MM.1S (cell line): ENCODE measurements around the gene CBL.

Experiments
- DNase-seq: peaks from one replicate; pipeline ENCODE4 v3.0.0-alpha.2; 2015
- H2AFZ ChIP-seq: fragments of 300-600 bp; sonication (generic); 2 replicates; pipeline ENCODE4 v1.6.0; 2016; ENCODE audit warnings: antibody characterized with exemption, low read length
- H3F3A ChIP-seq: fragments of 300-600 bp; sonication (generic); 2 replicates; pipeline ENCODE4 v1.6.1; 2016; ENCODE audit warnings: mild to moderate bottlenecking, antibody characterized with exemption, low read length, moderate library complexity, mixed read lengths; ENCODE audit not compliant: insufficient read depth
- H3K27ac ChIP-seq: fragments of 300-600 bp; sonication (generic); 2 replicates; pipeline ENCODE4 v1.5.1; 2016; ENCODE audit warnings: mild to moderate bottlenecking, low read length
- H3K27me3 ChIP-seq: fragments of 300-600 bp; sonication (generic); replicated peaks from 2 replicates; pipeline ENCODE4 v1.6.0; 2016; ENCODE audit warnings: low read length; ENCODE audit not compliant: insufficient read depth
- H3K36me3 ChIP-seq: fragments of 300-600 bp; sonication (generic); replicated peaks from 2 replicates; pipeline ENCODE4 v1.6.1; 2016; ENCODE audit warnings: mild to moderate bottlenecking, low read length, mixed read lengths; ENCODE audit not compliant: insufficient read depth
- H3K4me1 ChIP-seq: fragments of 300-600 bp; sonication (generic); 2 replicates; pipeline ENCODE4 v1.6.1; 2016; ENCODE audit warnings: low read length, mixed read lengths
- H3K4me2 ChIP-seq: fragments of 300-600 bp; sonication (generic); 2 replicates; pipeline ENCODE4 v1.6.0; 2016; ENCODE audit warnings: low read depth, low read length
- H3K4me3 ChIP-seq: fragments of 300-600 bp; sonication (generic); 2 replicates; pipeline ENCODE4 v1.5.1; 2016; ENCODE audit warnings: low read length, mixed read lengths
- H3K79me2 ChIP-seq: fragments of 300-600 bp; sonication (generic); 2 replicates; pipeline ENCODE4 v1.6.1; 2016; ENCODE audit warnings: mixed run types, low read length, mixed read lengths
- H3K9ac ChIP-seq: fragments of 300-600 bp; sonication (generic); 2 replicates; pipeline ENCODE4 v1.6.1; 2016; ENCODE audit warnings: low read length, mixed read lengths
- H3K9me2 ChIP-seq: fragments of 300-600 bp; sonication (generic); replicated peaks from 2 replicates; pipeline ENCODE4 v1.6.1; 2016; ENCODE audit warnings: mild to moderate bottlenecking, low read length, mixed read lengths; ENCODE audit not compliant: insufficient read depth
- H3K9me3 ChIP-seq: fragments of 300-600 bp; sonication (generic); replicated peaks from 2 replicates; pipeline ENCODE4 v1.6.1; 2016; ENCODE audit warnings: mild to moderate bottlenecking, low read length, mixed read lengths; ENCODE audit not compliant: insufficient read depth
- H4K20me1 ChIP-seq: fragments of 300-600 bp; sonication (generic); 2 replicates; pipeline ENCODE4 v1.6.1; 2016; ENCODE audit warnings: mild to moderate bottlenecking, low read length, moderate library complexity, mixed read lengths; ENCODE audit not compliant: insufficient read depth
- CTCF ChIP-seq: fragments of 300-600 bp; sonication (generic); IDR thresholded peaks from 2 replicates; pipeline ENCODE4 v1.5.1; 2016; ENCODE audit warnings: antibody characterized with exemption, low read length, mixed read lengths
- EZH2 ChIP-seq: fragments of 300-600 bp; sonication (generic); optimal IDR thresholded peaks from 2 replicates; pipeline ENCODE3; 2017; ENCODE audit warnings: low read depth, mild to moderate bottlenecking, antibody characterized with exemption, low read length, mixed read lengths
- EZH2phosphoT487 ChIP-seq: fragments of 300-600 bp; sonication (generic); IDR thresholded peaks from 2 replicates; pipeline ENCODE4 v1.6.1; 2018; ENCODE audit warnings: antibody characterized with exemption, low read length

CBL gene

GRCh38 chr11:119343726-119344125, 137.6 kb downstream of the CBL start:
- Histone ChIP-seq H3K27ac (no peak overlapping the region), H3K4me3 (no peak overlapping the region), H3F3A (no peaks in the 10 kb centered on the region), H3K9me3 (no peaks in the 10 kb centered on the region), H3K9ac (no peak overlapping the region), H3K36me3 (no peaks in the 10 kb centered on the region), H4K20me1 (no peaks in the 10 kb centered on the region), H3K4me1 (0 out of 2 replicates have a peak, but pooled peaks cover 5% of the 10 kb centered on the region), H3K27me3 (peaks cover 86% of the 10 kb centered on the region), H3K4me2 (no peak overlapping the region), H3K79me2 (no peaks in the 10 kb centered on the region), H2AFZ (no peak overlapping the region), H3K9me2 (no peaks in the 10 kb centered on the region)
- TF ChIP-seq EZH2phosphoT487 (no peak), CTCF (no peak), EZH2 (no peak)
- DNase-seq: no peak

DNA sequence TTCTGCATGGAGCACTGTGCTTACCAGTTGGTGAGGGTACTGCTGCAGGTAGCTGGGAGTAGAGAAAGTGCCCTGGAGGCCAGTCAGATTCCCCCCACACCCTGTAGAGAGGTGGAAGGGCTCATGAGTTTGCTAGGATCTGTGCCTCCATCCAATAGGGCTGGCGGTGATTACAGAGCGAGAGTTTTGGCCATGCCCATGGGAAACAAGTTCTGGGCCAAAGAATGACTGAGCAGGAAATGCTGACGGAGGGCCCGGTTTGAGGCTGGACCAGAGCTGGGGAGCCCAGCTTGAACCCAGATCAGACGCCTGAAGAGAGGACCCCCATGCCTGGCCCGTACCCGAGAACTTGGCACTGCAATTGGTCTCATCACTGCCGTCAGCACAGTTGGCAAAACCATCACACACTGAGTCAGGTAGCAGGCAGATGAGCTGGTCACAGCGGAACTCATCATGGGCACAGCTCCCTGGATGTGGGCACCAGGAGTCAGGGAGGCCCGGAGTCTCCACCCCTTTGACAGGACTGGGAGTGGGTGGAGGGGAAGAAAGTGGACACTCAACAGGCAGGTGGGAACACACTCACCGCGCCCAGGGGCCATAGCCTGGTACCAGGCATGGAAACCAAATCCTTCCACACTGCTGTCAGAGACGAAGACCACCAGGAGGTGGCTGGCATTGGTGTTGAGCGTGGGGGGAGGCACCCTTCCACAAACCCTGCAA, 138.3 kb downstream of the CBL start:
- no peaks in the 10 kb centered on the region for H3K9me2 ChIP-seq
- no peaks in the 10 kb centered on the region for H3K36me3 ChIP-seq
- TF ChIP-seq CTCF (no peak), EZH2 (no peak), EZH2phosphoT487 (no peak)
- H3K9ac ChIP-seq: no peak overlapping the region
- H3F3A ChIP-seq: no peaks in the 10 kb centered on the region
- no peaks in the 10 kb centered on the region for H3K79me2 ChIP-seq
- 0 out of 2 replicates have a peak, but pooled peaks cover 5% of the 10 kb centered on the region for H3K4me1 ChIP-seq
- no peak overlapping the region for H3K4me3 ChIP-seq
- no peak overlapping the region for H3K4me2 ChIP-seq
- no peak overlapping the region for H3K27ac ChIP-seq
- no peak for DNase-seq
- no peaks in the 10 kb centered on the region for H3K9me3 ChIP-seq
- H4K20me1 ChIP-seq: no peaks in the 10 kb centered on the region
- peaks cover 86% of the 10 kb centered on the region for H3K27me3 ChIP-seq
- H2AFZ ChIP-seq: no peak overlapping the region

- H4K20me1 ChIP-seq: no peaks in the 10 kb centered on the region
- no peak overlapping the region for H3K9ac ChIP-seq
- DNase-seq: no peak
- no peak overlapping the region for H3K27ac ChIP-seq
- H3K4me1 ChIP-seq: 0 out of 2 replicates have a peak, but pooled peaks cover 5% of the 10 kb centered on the region
- H3F3A ChIP-seq: no peaks in the 10 kb centered on the region
- peaks cover 89% of the 10 kb centered on the region for H3K27me3 ChIP-seq
- H3K36me3 ChIP-seq: no peaks in the 10 kb centered on the region
- no peaks in the 10 kb centered on the region for H3K79me2 ChIP-seq
- no peaks in the 10 kb centered on the region for H3K9me2 ChIP-seq
- no peaks in the 10 kb centered on the region for H3K9me3 ChIP-seq
- H3K4me2 ChIP-seq: no peak overlapping the region
- no peak overlapping the region for H3K4me3 ChIP-seq
- TF ChIP-seq CTCF: no peak
- TF ChIP-seq EZH2: no peak
- no peak for TF ChIP-seq EZH2phosphoT487
- H2AFZ ChIP-seq: no peak overlapping the region
Measured at GRCh38 chr11:119345685-119346084, 139.5 kb downstream of the CBL start.
